ENCODE data around the gene ISCU. TPM values are rescaled to one million over a fixed set of nuclear protein-coding genes. Genes with fewer than 3 reads are reported as not detected.

Gene ISCU
- 86.7 and 135 TPM in 2 replicates for total RNA-seq (2014; rRNA removed; shearing (Covaris generic))

DNA sequence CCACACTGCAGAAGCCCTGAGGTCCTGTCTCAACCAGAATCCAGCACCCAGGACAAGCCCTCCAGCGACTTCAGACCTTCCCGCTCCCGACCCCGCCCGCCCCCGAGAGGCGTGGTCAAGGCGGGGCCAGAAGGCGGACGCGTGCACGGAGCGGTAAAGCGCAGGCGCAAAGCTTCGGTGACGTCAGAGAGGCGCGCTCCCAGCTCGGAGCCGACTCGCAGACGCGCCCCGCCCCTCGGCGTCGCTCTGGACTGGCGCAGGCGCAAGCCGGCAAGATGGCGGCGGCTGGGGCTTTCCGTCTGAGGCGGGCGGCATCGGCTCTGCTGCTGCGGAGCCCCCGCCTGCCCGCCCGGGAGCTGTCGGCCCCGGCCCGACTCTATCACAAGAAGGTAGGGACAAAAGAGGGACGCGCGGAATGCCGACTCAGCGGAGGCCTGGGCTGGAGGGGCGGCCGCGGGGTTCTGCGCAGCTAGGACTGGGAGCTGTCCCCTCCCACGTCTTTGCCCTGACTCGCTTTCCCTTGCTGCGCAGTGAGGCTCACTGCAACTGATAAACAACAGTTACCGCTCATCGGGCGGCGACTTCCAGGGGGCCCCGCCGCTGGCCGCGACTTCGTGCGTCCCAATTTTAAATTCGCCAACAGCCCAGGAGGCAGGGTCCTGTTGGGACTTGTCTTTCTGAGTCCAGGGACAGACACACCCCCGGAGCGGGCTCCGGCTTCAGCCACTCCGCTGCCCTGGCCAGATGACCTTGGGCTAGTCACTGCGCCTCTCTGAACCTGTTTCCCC, at the start of gene ISCU:
Gene ISCU, plus strand, starts transcription at position 249 of the 788 bp plus-strand sequence. Its CDS starts 27 bp downstream, at position 276.
- Histone ChIP-seq H3K27ac (peak within 1 kb of the TSS; percentile 98), H3K27me3 (replicated peaks) (no peaks in the 10 kb centered on the region), H3K9me3 (replicated peaks) (no peaks in the 10 kb centered on the region), H3K4me3 (peak within 1 kb of the TSS; percentile 75), H3K4me1 (replicated peaks) (peaks cover 22% of the 10 kb centered on the region), H3K36me3 (peaks cover 41% of the 10 kb centered on the region)
- peak; percentile 96 to 97 for DNase-seq (ENCODE audit: low read depth in 1 of 2, low spot score in 2 of 2)

DNA sequence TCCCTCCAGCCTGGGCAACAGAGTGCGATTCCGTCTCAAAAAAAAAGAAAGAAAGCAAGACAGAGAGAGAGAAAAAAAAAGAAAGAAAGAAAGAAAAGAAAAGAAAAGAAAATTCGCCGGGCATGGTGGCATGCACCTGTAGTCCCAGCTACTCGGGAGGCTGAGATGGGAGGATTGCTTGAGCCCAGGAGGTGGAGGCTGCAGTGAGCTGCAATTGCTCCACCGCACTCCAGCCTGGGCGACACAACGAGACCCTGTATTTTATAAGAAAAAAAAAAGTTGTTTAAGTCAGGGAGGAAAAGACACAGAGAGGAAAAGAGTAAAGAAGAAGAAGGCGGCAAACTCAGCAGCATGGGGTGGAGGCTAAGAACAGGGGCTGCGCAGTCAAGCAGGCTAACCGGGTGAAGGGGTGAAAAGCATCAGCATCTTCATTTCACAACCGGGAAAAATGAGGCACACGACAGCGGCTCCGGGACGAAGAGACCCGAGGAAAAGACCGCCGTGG, 47.9 kb upstream of the ISCU start:
- H3K36me3 ChIP-seq = peaks cover 24% of the 10 kb centered on the region
- H3K4me3 ChIP-seq = peak overlapping the region; percentile 61
- DNase-seq (ENCODE audit: low read depth in 1 of 2, low spot score in 2 of 2) = no peak
- H3K9me3 ChIP-seq (replicated peaks) = no peaks in the 10 kb centered on the region
- H3K27me3 ChIP-seq (replicated peaks) = 0 out of 2 replicates have a peak, but pooled peaks cover 8% of the 10 kb centered on the region
- peaks cover 5% of the 10 kb centered on the region for H3K4me1 ChIP-seq (replicated peaks)
- H3K27ac ChIP-seq = no peak overlapping the region

GRCh38 chr12:108514973-108515814, 47.2 kb upstream of the ISCU start, which contains the start of gene FICD:
TSS of gene FICD (plus strand) at chr12:108515277. CDS start at chr12:108516973, 1,696 bp downstream.
- Histone ChIP-seq H3K27ac (peak within 1 kb of the TSS; percentile 27), H3K27me3 (replicated peaks) (0 out of 2 replicates have a peak, but pooled peaks cover 8% of the 10 kb centered on the region), H3K9me3 (replicated peaks) (no peaks in the 10 kb centered on the region), H3K36me3 (peaks cover 31% of the 10 kb centered on the region), H3K4me1 (replicated peaks) (peaks cover 5% of the 10 kb centered on the region), H3K4me3 (peak within 1 kb of the TSS; percentile 61)
- DNase-seq (ENCODE audit: low read depth in 1 of 2, low spot score in 2 of 2) = peak; percentile 95 to 99

- H3K4me3 ChIP-seq = peak overlapping the region; percentile 61
- H3K4me1 ChIP-seq (replicated peaks) = peaks cover 5% of the 10 kb centered on the region
- H3K9me3 ChIP-seq (replicated peaks) = no peaks in the 10 kb centered on the region
- H3K36me3 ChIP-seq = peaks cover 38% of the 10 kb centered on the region
- no peak for DNase-seq (ENCODE audit: low read depth in 1 of 2, low spot score in 2 of 2)
- no peak overlapping the region for H3K27ac ChIP-seq
- 0 out of 2 replicates have a peak, but pooled peaks cover 8% of the 10 kb centered on the region for H3K27me3 ChIP-seq (replicated peaks)
Observed at GRCh38 chr12:108515916-108516315, 46.5 kb upstream of the ISCU start.

GRCh38 chr12:108516511-108517275, 45.7 kb upstream of the ISCU start:
- H3K4me1 ChIP-seq (replicated peaks) = peaks cover 5% of the 10 kb centered on the region
- H3K36me3 ChIP-seq = peaks cover 46% of the 10 kb centered on the region
- no peaks in the 10 kb centered on the region for H3K9me3 ChIP-seq (replicated peaks)
- no peak overlapping the region for H3K27ac ChIP-seq
- DNase-seq (ENCODE audit: low read depth in 1 of 2, low spot score in 2 of 2) = no peak
- H3K4me3 ChIP-seq = no peak overlapping the region
- 0 out of 2 replicates have a peak, but pooled peaks cover 4% of the 10 kb centered on the region for H3K27me3 ChIP-seq (replicated peaks)

DNA sequence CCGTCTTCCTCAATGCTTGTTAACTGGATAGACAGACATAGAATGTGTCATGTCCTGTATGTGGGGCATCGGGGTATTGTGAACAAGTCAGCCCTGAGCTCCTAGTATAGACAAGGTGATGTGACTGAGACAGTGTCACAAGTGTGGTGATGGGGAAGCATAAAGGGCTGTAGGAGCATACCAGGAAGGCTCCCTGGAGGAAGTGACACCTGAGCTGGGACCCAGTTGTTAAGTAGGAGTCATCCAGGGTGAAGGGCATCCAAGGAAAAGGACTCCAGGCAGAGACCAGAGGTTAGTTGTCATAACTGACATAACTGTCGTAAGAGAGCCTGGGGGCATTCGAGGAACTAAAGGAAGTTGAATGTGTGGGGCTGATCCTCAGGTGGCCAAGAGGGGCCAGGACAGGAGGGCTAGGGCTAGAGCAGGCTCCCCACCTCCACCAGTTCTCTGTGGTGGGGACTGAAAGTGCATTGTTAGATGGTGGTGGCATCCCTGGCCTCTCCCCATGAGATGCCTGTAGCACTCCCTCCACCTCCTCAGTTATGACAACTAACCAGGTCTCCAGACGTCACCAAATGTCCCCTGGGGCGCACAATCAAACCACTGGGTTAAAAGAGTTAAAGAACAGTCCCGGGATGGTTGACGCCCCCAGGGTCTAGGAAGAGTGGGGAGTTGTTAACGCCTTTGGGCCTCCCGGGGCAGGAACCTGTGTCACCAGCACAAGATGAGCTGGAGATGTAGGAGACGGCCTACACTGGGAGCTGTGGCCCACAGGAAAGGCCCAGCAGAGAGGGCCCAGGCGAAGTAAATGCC, 44.9 kb upstream of the ISCU start:
- peaks cover 54% of the 10 kb centered on the region for H3K36me3 ChIP-seq
- no peak for DNase-seq (ENCODE audit: low read depth in 1 of 2, low spot score in 2 of 2)
- no peaks in the 10 kb centered on the region for H3K9me3 ChIP-seq (replicated peaks)
- no peaks in the 10 kb centered on the region for H3K27me3 ChIP-seq (replicated peaks)
- no peak overlapping the region for H3K27ac ChIP-seq
- no peak overlapping the region for H3K4me3 ChIP-seq
- H3K4me1 ChIP-seq (replicated peaks) = peaks cover 5% of the 10 kb centered on the region

DNA sequence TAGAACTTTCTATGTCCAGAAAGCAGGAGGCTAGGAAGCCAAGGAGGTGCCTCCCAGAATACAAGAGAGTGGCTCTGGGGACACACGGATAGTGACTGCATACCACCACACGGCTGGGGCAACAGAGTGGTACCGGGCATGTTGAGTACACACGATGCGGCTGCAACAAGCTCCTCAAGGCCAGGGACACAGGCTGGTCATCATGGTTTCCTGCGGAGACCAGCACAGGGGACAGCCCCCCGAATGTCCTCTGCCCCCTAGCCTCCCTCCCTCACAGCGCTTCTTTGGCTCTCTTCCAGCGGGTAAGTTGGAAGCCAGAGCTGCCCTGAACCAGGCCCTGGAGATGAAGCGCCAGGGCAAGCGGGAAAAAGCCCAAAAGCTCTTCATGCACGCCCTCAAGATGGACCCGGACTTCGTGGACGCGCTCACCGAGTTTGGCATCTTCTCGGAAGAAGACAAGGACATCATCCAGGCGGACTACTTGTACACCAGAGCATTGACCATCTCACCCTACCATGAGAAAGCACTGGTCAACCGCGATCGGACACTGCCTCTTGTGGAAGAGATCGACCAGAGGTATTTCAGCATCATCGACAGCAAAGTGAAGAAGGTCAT, 44.2 kb upstream of the ISCU start:
- Histone ChIP-seq H3K27ac (no peak overlapping the region), H3K4me3 (no peak overlapping the region), H3K36me3 (peaks cover 61% of the 10 kb centered on the region), H3K9me3 (replicated peaks) (no peaks in the 10 kb centered on the region), H3K4me1 (replicated peaks) (peaks cover 5% of the 10 kb centered on the region), H3K27me3 (replicated peaks) (no peaks in the 10 kb centered on the region)
- DNase-seq (ENCODE audit: low read depth in 1 of 2, low spot score in 2 of 2) = no peak

GRCh38 chr12:108518716-108519496, 43.5 kb upstream of the ISCU start:
- Histone ChIP-seq H3K4me1 (replicated peaks) (peaks cover 5% of the 10 kb centered on the region), H3K27me3 (replicated peaks) (no peaks in the 10 kb centered on the region), H3K27ac (no peak overlapping the region), H3K36me3 (peaks cover 67% of the 10 kb centered on the region), H3K4me3 (no peak overlapping the region), H3K9me3 (replicated peaks) (no peaks in the 10 kb centered on the region)
- DNase-seq (ENCODE audit: low read depth in 1 of 2, low spot score in 2 of 2) = no peak

DNA sequence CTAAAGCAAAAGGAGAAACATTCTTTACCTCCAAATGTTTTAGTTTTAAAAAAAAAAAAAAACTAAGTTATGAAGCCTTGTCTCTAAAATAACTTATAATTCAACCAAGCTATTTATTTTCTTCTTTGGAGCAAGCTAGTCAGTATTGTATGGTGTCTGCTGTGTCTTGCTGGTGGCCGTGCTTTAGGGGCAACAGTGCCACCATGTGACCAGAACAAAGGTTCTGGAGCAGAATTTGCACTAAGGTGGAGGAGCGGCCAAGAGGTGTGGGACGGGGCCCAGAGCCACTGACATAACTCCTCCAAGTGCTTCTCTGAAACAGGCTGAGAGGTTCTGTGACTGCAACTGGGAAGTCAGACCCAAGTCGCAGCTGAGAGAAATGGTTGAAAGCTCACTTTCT, 42.8 kb upstream of the ISCU start:
- H3K4me3 ChIP-seq = no peak overlapping the region
- no peaks in the 10 kb centered on the region for H3K9me3 ChIP-seq (replicated peaks)
- no peak for DNase-seq (ENCODE audit: low read depth in 1 of 2, low spot score in 2 of 2)
- peaks cover 73% of the 10 kb centered on the region for H3K36me3 ChIP-seq
- no peaks in the 10 kb centered on the region for H3K27me3 ChIP-seq (replicated peaks)
- peaks cover 5% of the 10 kb centered on the region for H3K4me1 ChIP-seq (replicated peaks)
- H3K27ac ChIP-seq = no peak overlapping the region

DNA sequence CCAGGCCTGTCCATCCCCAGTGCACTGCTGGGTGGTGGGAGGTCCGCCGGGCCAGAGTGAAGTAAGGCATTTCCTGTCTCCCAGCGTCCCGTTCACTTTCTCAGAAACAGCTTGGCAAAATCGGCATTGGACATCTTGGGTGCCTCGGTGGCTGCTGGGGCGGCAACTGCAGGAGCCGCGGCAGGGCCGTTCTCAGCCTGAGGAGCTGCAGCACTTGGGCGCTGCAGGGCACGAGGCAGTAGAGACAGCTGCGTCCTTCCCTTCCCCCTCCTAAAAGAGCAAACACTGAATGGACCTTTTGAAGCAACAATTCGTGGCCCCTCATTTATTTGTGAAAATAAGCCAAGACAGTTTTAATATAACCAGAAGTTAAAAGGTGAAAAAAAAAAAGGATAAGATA, 39.0 kb upstream of the ISCU start:
- Histone ChIP-seq H3K4me3 (no peak overlapping the region), H3K9me3 (replicated peaks) (no peaks in the 10 kb centered on the region), H3K36me3 (peaks cover 99% of the 10 kb centered on the region), H3K4me1 (replicated peaks) (no peaks in the 10 kb centered on the region), H3K27ac (no peak overlapping the region), H3K27me3 (replicated peaks) (no peaks in the 10 kb centered on the region)
- DNase-seq (ENCODE audit: low read depth in 1 of 2, low spot score in 2 of 2) = no peak

DNA sequence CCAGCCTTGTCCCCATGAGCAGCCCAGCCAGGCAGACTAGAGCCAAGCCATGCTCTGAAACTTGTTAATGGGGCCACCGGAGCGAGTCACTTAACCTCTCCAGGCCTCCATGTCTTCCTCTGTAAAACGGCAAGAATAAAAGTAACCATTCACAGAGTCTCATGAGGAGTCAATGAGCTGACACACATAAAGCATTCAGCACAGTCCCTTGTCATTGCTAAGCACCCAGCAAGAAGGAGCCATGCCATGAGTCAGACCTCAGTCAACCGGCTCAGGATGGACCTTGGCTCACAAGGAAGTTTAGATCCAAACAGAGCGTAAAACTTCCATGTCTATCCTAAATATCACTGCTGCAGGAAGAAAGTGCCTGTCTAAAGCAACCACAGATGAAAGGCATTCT, 36.7 kb upstream of the ISCU start:
- H3K4me1 ChIP-seq (replicated peaks) = no peaks in the 10 kb centered on the region
- H3K9me3 ChIP-seq (replicated peaks) = no peaks in the 10 kb centered on the region
- H3K27ac ChIP-seq = no peak overlapping the region
- H3K4me3 ChIP-seq = no peak overlapping the region
- DNase-seq (ENCODE audit: low read depth in 1 of 2, low spot score in 2 of 2) = no peak
- H3K36me3 ChIP-seq = peaks cover 99% of the 10 kb centered on the region
- no peaks in the 10 kb centered on the region for H3K27me3 ChIP-seq (replicated peaks)

Data from SJSA1 (cell line).